LHCN-M2 (cell line): ENCODE results near the gene DDX52. TPM values are rescaled to one million over a fixed set of nuclear protein-coding genes. Genes with fewer than 3 reads are reported as not detected.

Experiments
- DNase-seq: peaks from one replicate; pipeline ENCODE4 v3.0.0-alpha.2; 2012; ENCODE audit warnings: low read depth
- total RNA-seq: library from RNA; depleted of rRNA; stranded (reverse); fragments of >200 nt; gene quantifications from 2 replicates; pipeline ENCODE4 v1.2.3, GENCODE V29; 2014; rRNA removed

Gene DDX52
- total RNA-seq, 1 experiment from 2014 or later, result 24.1 TPM

GRCh38 chr17:37592291-37592690 lies 51.0 kb downstream of the DDX52 start:
- DNase-seq, result no peak

GRCh38 chr17:37585066-37585465 lies 58.2 kb downstream of the DDX52 start:
- DNase-seq, result no peak

GRCh38 chr17:37576281-37576680 lies 67.0 kb downstream of the DDX52 start:
- DNase-seq, result no peak

GRCh38 chr17:37574427-37574826 lies 68.8 kb downstream of the DDX52 start:
- DNase-seq, result no peak

- peak; percentile 3 for DNase-seq
Observed at GRCh38 chr17:37571674-37572073, 71.6 kb downstream of the DDX52 start.

DNA sequence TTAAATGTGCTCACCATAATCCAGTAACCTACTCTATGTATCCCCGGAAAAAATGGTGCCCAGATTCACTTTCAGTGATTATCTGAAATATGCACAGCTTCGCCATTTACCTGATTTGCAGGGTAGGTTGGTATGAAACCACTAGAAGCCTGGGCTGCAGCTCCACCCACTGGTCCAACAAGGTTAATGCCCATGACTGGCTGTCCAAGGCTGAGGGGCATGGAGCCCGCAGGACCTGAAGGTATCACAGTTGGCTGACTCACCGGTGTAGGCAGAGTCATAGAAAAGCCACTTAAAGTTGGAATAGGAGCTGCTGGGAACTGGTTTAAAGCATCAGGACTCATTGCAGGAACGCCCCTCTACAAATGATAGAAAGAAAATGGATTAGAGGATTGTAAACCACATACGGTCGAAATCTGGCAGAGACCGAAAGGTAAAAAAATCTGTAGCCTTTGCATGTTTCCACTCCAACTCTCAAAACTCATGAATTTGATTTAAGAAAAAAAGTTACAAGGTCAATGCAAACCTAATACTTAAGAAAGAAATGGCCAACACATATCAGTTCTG lies 72.6 kb downstream of the DDX52 start:
- DNase-seq, result peak; percentile 71

GRCh38 chr17:37568350-37569053 lies 74.7 kb downstream of the DDX52 start:
- DNase-seq, result no peak

GRCh38 chr17:37567538-37567937 lies 75.7 kb downstream of the DDX52 start:
- no peak for DNase-seq

GRCh38 chr17:37567137-37567536 lies 76.1 kb downstream of the DDX52 start:
- no peak for DNase-seq

GRCh38 chr17:37564252-37564651 lies 79.0 kb downstream of the DDX52 start:
- DNase-seq, result no peak

DNA sequence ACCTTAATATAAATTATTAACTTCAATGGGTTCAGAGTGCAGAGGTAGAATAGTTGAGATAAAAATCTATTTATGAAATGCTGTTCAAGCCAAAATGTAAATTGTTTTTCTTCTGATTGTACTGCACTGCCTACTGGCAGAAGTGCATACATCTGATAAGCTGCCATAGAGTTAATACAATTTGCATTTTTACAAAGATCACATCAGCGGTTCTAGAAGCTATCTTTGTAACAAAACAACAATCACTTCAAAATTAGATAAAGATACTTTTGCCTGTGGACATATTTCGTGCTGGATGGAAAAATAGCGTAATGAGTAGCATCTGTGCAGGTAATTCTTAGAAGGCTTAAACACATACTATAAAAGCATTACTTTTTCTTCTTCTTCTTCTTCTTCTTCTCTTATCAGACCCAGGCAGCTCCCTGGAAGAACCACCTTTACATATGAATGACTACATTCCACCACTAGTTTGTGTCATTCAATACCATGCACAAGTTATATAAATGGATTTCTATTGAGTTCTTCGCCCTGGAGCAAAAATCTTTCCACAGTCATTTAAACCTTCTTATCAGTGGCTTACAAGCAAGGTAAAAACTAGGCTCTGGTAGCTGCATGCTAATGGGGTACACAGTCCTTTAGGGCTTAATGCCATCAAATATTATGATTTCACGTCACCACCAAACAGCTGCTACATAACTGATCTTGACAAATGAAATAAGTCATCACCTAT lies 81.1 kb downstream of the DDX52 start:
- DNase-seq, result no peak

Other genes starting within 250 kb of the DDX52 start
- gene ACACA, start 236.6 kb downstream of the DDX52 start, total RNA-seq, result 23.7 and 35.0 TPM in 2 replicates
- gene TADA2A, start 236.6 kb downstream of the DDX52 start, total RNA-seq, result 15.7 and 28.5 TPM in 2 replicates
- 51.0 and 52.8 TPM in 2 replicates for gene DUSP14, start 153.6 kb downstream of the DDX52 start, total RNA-seq
- 7.6 and 12.2 TPM in 2 replicates for gene SYNRG, start 34.0 kb downstream of the DDX52 start, total RNA-seq
- not detected in 2 replicates for gene HNF1B, start 101.6 kb upstream of the DDX52 start, total RNA-seq